Lung microvascular endothelial cell (primary cell): ENCODE data around the gene PAX6. TPM values are rescaled to one million over a fixed set of nuclear protein-coding genes. Genes with fewer than 3 reads are reported as not detected.
A peak's percentile ranks its signal among the peaks of the same experiment; 100 is the strongest.

Source experiments
- DNase-seq, 2 donors: peaks; one replicate each; pipeline versions ENCODE4 v3.0.0 to v3.0.0-alpha.2; 2010; ENCODE audit warnings: low read depth in 2 of 2
- total RNA-seq: library from RNA; depleted of rRNA; stranded (reverse); fragments of >200 nt; gene quantifications from 2 replicates; pipeline ENCODE4 v1.2.1, GENCODE V29; 2014

Gene PAX6
- not detected in 2 replicates for total RNA-seq

GRCh38 chr11:31810779-31811647 is at the start of gene PAX6:
TSS of gene PAX6 (minus strand) at chr11:31811322. CDS start at chr11:31806411, 4,911 bp downstream.
- peak; percentile 57 to 78 for DNase-seq

GRCh38 chr11:31860391-31860790 is 49.3 kb upstream of the PAX6 start:
- DNase-seq: no peak

GRCh38 chr11:31856248-31856647 is 45.1 kb upstream of the PAX6 start:
- DNase-seq: no peak

GRCh38 chr11:31855466-31855865 is 44.3 kb upstream of the PAX6 start:
- no peak for DNase-seq

GRCh38 chr11:31850365-31850764 is 39.2 kb upstream of the PAX6 start:
- no peak for DNase-seq

- no peak for DNase-seq
Observed at GRCh38 chr11:31847761-31848160, 36.6 kb upstream of the PAX6 start.

- no peak for DNase-seq
Observed at GRCh38 chr11:31845331-31845730, 34.2 kb upstream of the PAX6 start.

GRCh38 chr11:31844351-31844750 is 33.2 kb upstream of the PAX6 start:
- DNase-seq: no peak

GRCh38 chr11:31841435-31841834 is 30.3 kb upstream of the PAX6 start:
- no peak for DNase-seq

GRCh38 chr11:31834237-31834636 is 23.1 kb upstream of the PAX6 start:
- DNase-seq: no peak

GRCh38 chr11:31830406-31830805 is 19.3 kb upstream of the PAX6 start:
- no peak for DNase-seq

- DNase-seq: no peak
Observed at GRCh38 chr11:31828217-31828616, 17.1 kb upstream of the PAX6 start.

GRCh38 chr11:31827455-31828206 is 16.5 kb upstream of the PAX6 start:
- no peak for DNase-seq

GRCh38 chr11:31826536-31827438 is 15.7 kb upstream of the PAX6 start:
- DNase-seq: no peak

GRCh38 chr11:31825838-31826484 is 14.8 kb upstream of the PAX6 start:
- DNase-seq: no peak

- no peak for DNase-seq
Observed at GRCh38 chr11:31824879-31825837, 14.0 kb upstream of the PAX6 start.

GRCh38 chr11:31824332-31824878 is 13.3 kb upstream of the PAX6 start:
- no peak for DNase-seq

- DNase-seq: no peak
Observed at GRCh38 chr11:31823644-31824331, 12.7 kb upstream of the PAX6 start.
